ENCODE data around the gene RCVRN. TPM values are rescaled to one million over a fixed set of nuclear protein-coding genes. Genes with fewer than 3 reads are reported as not detected.

Gene RCVRN
- total RNA-seq, 1 donor = not detected

DNA sequence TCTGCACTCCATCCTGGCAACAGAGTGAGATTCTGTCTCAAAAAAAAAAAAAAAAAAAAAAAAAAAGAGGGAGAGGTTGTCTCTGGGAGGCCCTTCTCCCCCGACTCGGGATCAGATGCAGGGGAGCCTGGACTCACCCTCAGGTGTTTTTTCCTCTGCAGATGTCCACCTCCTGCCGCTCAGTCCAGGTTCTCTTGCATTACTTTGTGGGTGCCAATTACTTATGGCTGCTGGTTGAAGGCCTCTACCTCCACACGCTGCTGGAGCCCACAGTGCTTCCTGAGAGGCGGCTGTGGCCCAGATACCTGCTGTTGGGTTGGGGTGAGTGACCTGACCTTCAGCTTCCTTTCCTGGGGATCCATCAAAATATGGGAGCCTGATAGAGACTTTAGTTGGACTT, 45.3 kb downstream of the RCVRN start:
- Histone ChIP-seq H3K4me1 (ENCODE audit: insufficient read depth, low read length) (no peaks in the 10 kb centered on the region), H3K4me3 (ENCODE audit: insufficient read depth, low read length) (no peak overlapping the region), H3K36me3 (ENCODE audit: insufficient read depth, low read length) (no peaks in the 10 kb centered on the region), H2AFZ (ENCODE audit: low read length) (no peak overlapping the region), H3K27ac (ENCODE audit: low read depth, low read length) (no peak overlapping the region), H3K79me2 (ENCODE audit: insufficient read depth, low read length) (no peaks in the 10 kb centered on the region), H3K4me2 (ENCODE audit: insufficient read depth, low read length) (no peak overlapping the region), H3K9me3 (ENCODE audit: low read depth, low read length) (no peaks in the 10 kb centered on the region), H4K20me1 (ENCODE audit: insufficient read depth, low read length) (no peaks in the 10 kb centered on the region), H3K27me3 (ENCODE audit: insufficient read depth, low read length) (no peaks in the 10 kb centered on the region)
- TF ChIP-seq CTCF (IDR thresholded peaks at IDR 0.05; ENCODE audit: extremely low read depth, low read depth, low read length) = no peak
- DNase-seq (ENCODE audit: insufficient read length, low spot score, missing footprints) = no peak

DNA sequence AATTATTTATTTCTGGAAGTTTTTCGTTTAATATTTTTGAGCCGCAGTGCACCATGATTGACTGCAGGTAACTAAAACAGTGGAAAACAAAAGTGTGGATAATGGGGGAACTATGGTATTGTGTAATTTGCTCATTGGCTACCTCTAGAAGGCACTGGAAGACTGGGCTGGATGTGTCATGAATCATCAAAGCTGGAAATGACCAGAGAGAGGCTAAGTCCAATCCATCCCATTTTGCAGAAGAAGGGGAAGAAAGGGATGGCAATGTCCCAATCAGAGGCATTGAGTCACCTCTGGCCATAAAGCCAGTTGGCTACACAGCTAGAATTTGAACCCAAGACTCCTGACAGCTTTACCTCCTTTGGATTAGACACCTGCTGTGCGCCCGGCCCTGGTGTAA, 50.0 kb downstream of the RCVRN start:
- no peaks in the 10 kb centered on the region for H3K9me3 ChIP-seq (ENCODE audit: low read depth, low read length)
- TF ChIP-seq CTCF (IDR thresholded peaks at IDR 0.05; ENCODE audit: extremely low read depth, low read depth, low read length) = no peak
- no peak overlapping the region for H2AFZ ChIP-seq (ENCODE audit: low read length)
- no peaks in the 10 kb centered on the region for H3K4me1 ChIP-seq (ENCODE audit: insufficient read depth, low read length)
- no peaks in the 10 kb centered on the region for H3K36me3 ChIP-seq (ENCODE audit: insufficient read depth, low read length)
- DNase-seq (ENCODE audit: insufficient read length, low spot score, missing footprints) = no peak
- H3K27ac ChIP-seq (ENCODE audit: low read depth, low read length) = no peak overlapping the region
- no peak overlapping the region for H3K4me3 ChIP-seq (ENCODE audit: insufficient read depth, low read length)
- no peaks in the 10 kb centered on the region for H4K20me1 ChIP-seq (ENCODE audit: insufficient read depth, low read length)
- no peak overlapping the region for H3K4me2 ChIP-seq (ENCODE audit: insufficient read depth, low read length)
- H3K79me2 ChIP-seq (ENCODE audit: insufficient read depth, low read length) = no peaks in the 10 kb centered on the region
- H3K27me3 ChIP-seq (ENCODE audit: insufficient read depth, low read length) = no peaks in the 10 kb centered on the region

GRCh38 chr17:9854255-9854654, 50.8 kb downstream of the RCVRN start:
- DNase-seq (ENCODE audit: insufficient read length, low spot score, missing footprints) = no peak
- Histone ChIP-seq H3K36me3 (ENCODE audit: insufficient read depth, low read length) (no peaks in the 10 kb centered on the region), H3K4me1 (ENCODE audit: insufficient read depth, low read length) (no peaks in the 10 kb centered on the region), H3K9me3 (ENCODE audit: low read depth, low read length) (no peaks in the 10 kb centered on the region), H2AFZ (ENCODE audit: low read length) (no peak overlapping the region), H3K27ac (ENCODE audit: low read depth, low read length) (no peak overlapping the region), H3K79me2 (ENCODE audit: insufficient read depth, low read length) (no peaks in the 10 kb centered on the region), H3K27me3 (ENCODE audit: insufficient read depth, low read length) (no peaks in the 10 kb centered on the region), H3K4me3 (ENCODE audit: insufficient read depth, low read length) (no peak overlapping the region), H3K4me2 (ENCODE audit: insufficient read depth, low read length) (no peak overlapping the region), H4K20me1 (ENCODE audit: insufficient read depth, low read length) (no peaks in the 10 kb centered on the region)
- TF ChIP-seq CTCF (IDR thresholded peaks at IDR 0.05; ENCODE audit: extremely low read depth, low read depth, low read length) = no peak

DNA sequence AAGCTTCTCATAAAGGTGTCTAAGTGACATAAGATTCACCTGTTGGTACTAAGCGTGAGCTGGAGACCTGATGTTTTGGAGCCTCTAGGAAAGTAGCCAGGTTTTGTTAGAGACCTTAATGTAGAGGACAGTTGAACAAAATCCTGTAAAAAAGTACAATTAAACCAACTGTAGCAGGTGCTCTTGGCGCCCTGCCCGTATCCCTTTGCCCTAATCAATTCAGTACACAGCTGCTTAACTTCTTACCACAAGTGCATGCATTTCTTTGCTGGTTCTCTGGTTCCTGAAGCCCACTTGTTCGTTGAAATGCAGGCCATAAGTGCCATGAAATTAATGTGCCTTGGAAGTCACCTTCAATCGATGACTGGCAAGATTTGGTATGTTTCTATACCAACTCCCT, 54.9 kb downstream of the RCVRN start:
- no peak overlapping the region for H3K4me2 ChIP-seq (ENCODE audit: insufficient read depth, low read length)
- TF ChIP-seq CTCF (IDR thresholded peaks at IDR 0.05; ENCODE audit: extremely low read depth, low read depth, low read length) = no peak
- no peak overlapping the region for H2AFZ ChIP-seq (ENCODE audit: low read length)
- H3K9me3 ChIP-seq (ENCODE audit: low read depth, low read length) = no peaks in the 10 kb centered on the region
- no peak for DNase-seq (ENCODE audit: insufficient read length, low spot score, missing footprints)
- H3K27me3 ChIP-seq (ENCODE audit: insufficient read depth, low read length) = no peaks in the 10 kb centered on the region
- no peaks in the 10 kb centered on the region for H4K20me1 ChIP-seq (ENCODE audit: insufficient read depth, low read length)
- no peak overlapping the region for H3K4me3 ChIP-seq (ENCODE audit: insufficient read depth, low read length)
- H3K4me1 ChIP-seq (ENCODE audit: insufficient read depth, low read length) = no peaks in the 10 kb centered on the region
- no peak overlapping the region for H3K27ac ChIP-seq (ENCODE audit: low read depth, low read length)
- no peaks in the 10 kb centered on the region for H3K79me2 ChIP-seq (ENCODE audit: insufficient read depth, low read length)
- no peaks in the 10 kb centered on the region for H3K36me3 ChIP-seq (ENCODE audit: insufficient read depth, low read length)

Other genes starting within 250 kb of the RCVRN start
- not detected in 2 replicates for gene DHRS7C, start 113.7 kb downstream of the RCVRN start, total RNA-seq
- gene GSG1L2, start 83.2 kb downstream of the RCVRN start, total RNA-seq = not detected in 2 replicates
- under 0.01 TPM in 1 of 2 replicates, not detected in the other for gene GLP2R, start 79.3 kb downstream of the RCVRN start, total RNA-seq